HEK293 (cell line): Measurements from ENCODE around the gene ACTR1A.
"Not testable (repeated sequence)": the region's sequence is repeated elsewhere in the genome, so short reads cannot be mapped to it uniquely, and the experiment has no call there.

Experiments used
- CTCF ChIA-PET: fragments of 350-600 bp; formaldehyde crosslinking; extraction: SDS; loops from one replicate; lab custom pipeline; 2021; ENCODE audit warnings: antibody characterized with exemption; lab: Yijun Ruan, JAX
- POLR2A ChIA-PET: fragments of 300-600 bp; formaldehyde crosslinking; extraction: SDS; loops from one replicate; lab custom pipeline; 2020; ENCODE audit warnings: antibody characterized with exemption, inconsistent platforms; lab: Yijun Ruan, JAX
- H3K27ac ChIP-seq: fragments of 200-500 bp; sonication (Bioruptor generic); 2 replicates; pipeline ENCODE4 v1.5.1; 2014; ENCODE audit warnings: low read depth, low read length, control low read depth, inconsistent platforms; ENCODE audit errors: extremely low read depth
- H3K36me3 ChIP-seq, 2 experiments: fragments of 200-500 bp in 1 of 2; sonication (Bioruptor generic) in 1 of 2; 1 replicate in 1 of 2; 2 replicates in 1 of 2; pipeline ENCODE4 v1.5.1; 2014 to 2017; ENCODE audit warnings: inconsistent platforms in 2 of 2, low read length in 2 of 2; ENCODE audit not compliant: control insufficient read depth in 2 of 2, insufficient read depth in 1 of 2
- H3K4me1 ChIP-seq: fragments of 200-500 bp; sonication (Bioruptor generic); 2 replicates; pipeline ENCODE4 v1.5.1; 2014; ENCODE audit warnings: mild to moderate bottlenecking, low read length, inconsistent platforms; ENCODE audit not compliant: control insufficient read depth, insufficient read depth
- H3K4me3 ChIP-seq: 2 replicates; pipeline ENCODE4 v1.5.1; 2011; ENCODE audit warnings: low read depth, mild to moderate bottlenecking, control low read depth, low read length, moderate library complexity
- H3K9me3 ChIP-seq: fragments of 200-500 bp; sonication (Bioruptor generic); 2 replicates; pipeline ENCODE4 v1.5.1; 2014; ENCODE audit warnings: low read depth, low read length, inconsistent platforms; ENCODE audit not compliant: control insufficient read depth, insufficient read depth
- GLI4 ChIP-seq: fragments of 450-650 bp; formaldehyde crosslinking; IDR thresholded peaks from 2 replicates; pipeline ENCODE4 v1.5.1; 2016; ENCODE audit warnings: missing biosample characterization, missing genetic modification characterization
- GLIS1 ChIP-seq: fragments of 450-650 bp; formaldehyde crosslinking; IDR thresholded peaks from 2 replicates; pipeline ENCODE4 v1.5.1; 2016; ENCODE audit warnings: missing biosample characterization, missing genetic modification characterization
- GLIS2 ChIP-seq: fragments of 450-650 bp; formaldehyde crosslinking; IDR thresholded peaks from 2 replicates; pipeline ENCODE4 v1.5.1; 2016; ENCODE audit warnings: missing biosample characterization, missing genetic modification characterization
- OSR2 ChIP-seq: fragments of 450-650 bp; formaldehyde crosslinking; IDR thresholded peaks from 2 replicates; pipeline ENCODE4 v1.5.1; 2016; ENCODE audit warnings: missing biosample characterization, missing genetic modification characterization
- SETDB1 ChIP-seq: IDR thresholded peaks from one replicate; pipeline ENCODE4 v1.6.1; 2017; ENCODE audit warnings: mild to moderate bottlenecking, low read length, moderate library complexity, mixed read lengths; ENCODE audit not compliant: insufficient read length
- WT1 ChIP-seq: fragments of 450-650 bp; formaldehyde crosslinking; IDR thresholded peaks from 2 replicates; pipeline ENCODE4 v1.5.1; 2016; ENCODE audit warnings: missing biosample characterization, missing genetic modification characterization
- ZFHX2 ChIP-seq: fragments of 450-650 bp; formaldehyde crosslinking; conservative IDR thresholded peaks from 2 replicates; pipeline ENCODE4 v1.5.1; 2016; ENCODE audit warnings: missing biosample characterization, missing genetic modification characterization
- ZFP41 ChIP-seq: fragments of 450-650 bp; formaldehyde crosslinking; IDR thresholded peaks from 2 replicates; pipeline ENCODE4 v1.5.1; 2016; ENCODE audit warnings: missing biosample characterization, missing genetic modification characterization, borderline replicate concordance
- ZIC2 ChIP-seq: fragments of 450-650 bp; formaldehyde crosslinking; IDR thresholded peaks from 2 replicates; pipeline ENCODE4 v1.5.1; 2016; ENCODE audit warnings: missing biosample characterization, missing genetic modification characterization
- ZNF112 ChIP-seq: fragments of 450-650 bp; formaldehyde crosslinking; IDR thresholded peaks from 2 replicates; pipeline ENCODE4 v1.5.0; 2017; ENCODE audit warnings: missing biosample characterization, missing genetic modification characterization
- ZNF184 ChIP-seq: fragments of 450-650 bp; IDR thresholded peaks from 2 replicates; pipeline ENCODE4 v1.5.1; 2018; ENCODE audit warnings: missing biosample characterization, mild to moderate bottlenecking, missing genetic modification characterization
- ZNF2 ChIP-seq: fragments of 450-650 bp; formaldehyde crosslinking; IDR thresholded peaks from 2 replicates; pipeline ENCODE4 v1.5.1; 2016; ENCODE audit warnings: missing biosample characterization, missing genetic modification characterization
- ZNF530 ChIP-seq: fragments of 450-650 bp; formaldehyde crosslinking; IDR thresholded peaks from 2 replicates; pipeline ENCODE4 v1.5.1; 2016; ENCODE audit warnings: low read depth, missing biosample characterization, missing genetic modification characterization
- ZNF624 ChIP-seq: fragments of 450-650 bp; formaldehyde crosslinking; IDR thresholded peaks from 2 replicates; pipeline ENCODE4 v1.5.1; 2017; ENCODE audit warnings: missing biosample characterization, missing genetic modification characterization
- ZNF677 ChIP-seq: fragments of 450-650 bp; IDR thresholded peaks from 2 replicates; pipeline ENCODE4 v1.5.0; 2018; ENCODE audit warnings: missing biosample characterization, mild to moderate bottlenecking, missing genetic modification characterization, moderate library complexity
- ZNF792 ChIP-seq: fragments of 450-650 bp; formaldehyde crosslinking; IDR thresholded peaks from 2 replicates; pipeline ENCODE4 v1.5.1; 2016; ENCODE audit warnings: missing biosample characterization, missing genetic modification characterization
- ZSCAN16 ChIP-seq: fragments of 450-650 bp; formaldehyde crosslinking; IDR thresholded peaks from 2 replicates; pipeline ENCODE4 v1.5.1; 2016; ENCODE audit warnings: missing biosample characterization, missing genetic modification characterization
- ZSCAN23 ChIP-seq: fragments of 450-650 bp; formaldehyde crosslinking; IDR thresholded peaks from 2 replicates; pipeline ENCODE4 v1.5.1; 2016; ENCODE audit warnings: missing biosample characterization, missing genetic modification characterization
- TF ChIP-seq, protein P1 (sequence below): fragments of 450-650 bp; formaldehyde crosslinking; IDR thresholded peaks from 2 replicates; pipeline ENCODE4; 2016; ENCODE audit warnings: missing biosample characterization, missing genetic modification characterization
- TF ChIP-seq, protein P2 (sequence below): fragments of 450-650 bp; formaldehyde crosslinking; IDR thresholded peaks from 2 replicates; pipeline ENCODE4 v1.5.1; 2016; ENCODE audit warnings: missing biosample characterization, missing genetic modification characterization

ACTR1A gene

DNA sequence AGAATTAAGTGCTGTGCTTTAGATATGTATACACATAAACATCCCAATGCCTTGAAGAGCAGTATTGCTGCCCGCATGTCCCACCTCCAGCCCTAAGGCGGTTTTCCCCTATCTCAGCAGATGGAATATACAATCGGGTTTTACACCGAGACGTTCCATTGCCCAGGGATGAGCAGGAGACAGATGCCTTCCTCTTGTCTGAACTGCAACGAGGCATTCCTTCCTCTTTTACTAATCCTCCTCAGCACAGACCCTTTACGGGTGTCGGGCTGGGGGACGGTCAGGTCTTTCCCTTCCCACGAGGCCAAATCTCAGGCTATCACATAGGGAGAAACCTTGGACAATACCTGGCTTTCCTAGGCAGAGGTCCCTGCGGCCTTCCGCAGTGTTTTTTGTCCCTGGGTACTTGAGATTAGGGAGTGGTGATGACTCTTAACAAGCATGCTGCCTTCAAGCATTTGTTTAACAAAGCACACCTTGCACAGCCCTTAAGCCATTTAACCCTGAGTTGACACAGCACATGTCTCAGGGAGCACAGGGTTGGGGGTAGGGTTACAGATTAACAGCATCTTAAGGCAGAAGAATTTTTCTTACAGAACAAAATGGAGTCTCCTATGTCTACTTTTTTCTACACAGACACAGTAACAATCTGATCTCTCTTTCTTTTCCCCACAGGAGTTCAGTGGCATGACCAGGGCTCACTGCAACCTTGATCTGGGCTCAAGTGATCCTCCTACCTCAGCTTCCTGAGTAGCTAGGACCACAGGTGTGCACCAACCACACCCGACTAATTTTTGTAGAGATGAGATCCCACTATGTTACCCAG lies 47.6 kb downstream of the ACTR1A start:
- H3K4me1 ChIP-seq, H3K4me3 ChIP-seq, POLR2A ChIA-PET, H3K9me3 ChIP-seq, H3K27ac ChIP-seq, CTCF ChIA-PET: not testable (repeated sequence)
- H3K36me3 ChIP-seq: peaks cover 14 to 36% of the 10 kb centered on the region in 2 experiments; a peak in 2 of 3 replicates
- TF ChIP-seq WT1 (tag by site-specific recombination) (peak; percentile 25; the same call in 1 of the 2 replicates), OSR2 (tag by site-specific recombination) (0 out of 2 replicates have a peak, but pooled peaks have one; percentile 14)

DNA sequence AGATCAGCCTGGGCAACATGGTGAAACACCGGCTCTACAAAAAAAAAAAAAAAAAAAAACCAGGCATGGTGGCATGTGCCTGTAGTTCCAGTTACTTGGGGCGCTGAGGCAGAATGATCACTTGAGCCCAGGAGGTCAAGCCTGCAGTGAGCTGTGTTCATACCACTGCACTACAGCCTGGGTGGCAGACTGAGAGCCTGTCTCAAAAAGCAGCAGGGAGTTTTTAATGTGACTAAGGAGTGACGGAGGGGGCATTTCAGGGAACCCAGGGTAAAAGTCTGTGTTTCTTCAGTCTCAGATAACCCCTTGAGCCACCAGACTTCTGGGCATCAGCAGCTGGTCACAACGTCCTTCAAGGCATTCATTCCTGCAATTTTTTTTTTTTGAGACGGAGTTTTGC lies 49.0 kb downstream of the ACTR1A start:
- TF ChIP-seq, protein P1, sequence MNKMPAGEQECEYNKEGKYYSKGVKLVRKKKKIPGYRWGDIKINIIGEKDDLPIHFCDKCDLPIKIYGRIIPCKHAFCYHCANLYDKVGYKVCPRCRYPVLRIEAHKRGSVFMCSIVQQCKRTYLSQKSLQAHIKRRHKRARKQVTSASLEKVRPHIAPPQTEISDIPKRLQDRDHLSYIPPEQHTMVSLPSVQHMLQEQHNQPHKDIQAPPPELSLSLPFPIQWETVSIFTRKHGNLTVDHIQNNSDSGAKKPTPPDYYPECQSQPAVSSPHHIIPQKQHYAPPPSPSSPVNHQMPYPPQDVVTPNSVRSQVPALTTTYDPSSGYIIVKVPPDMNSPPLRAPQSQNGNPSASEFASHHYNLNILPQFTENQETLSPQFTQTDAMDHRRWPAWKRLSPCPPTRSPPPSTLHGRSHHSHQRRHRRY (tag by site-specific recombination): no peak
- no peak for TF ChIP-seq ZNF530
- peak; percentile 90 for TF ChIP-seq ZIC2 (tag by site-specific recombination)
- no peak for TF ChIP-seq SETDB1
- no peak for TF ChIP-seq ZNF112 (tag by site-specific recombination)
- 0 out of 2 replicates have a peak, but pooled peaks have one; percentile 8 for TF ChIP-seq GLIS2 (tag by site-specific recombination)
- TF ChIP-seq ZSCAN16 (tag by site-specific recombination): no peak
- TF ChIP-seq ZNF184 (tag by site-specific recombination): no peak
- TF ChIP-seq ZNF624 (tag by site-specific recombination): no peak
- peak; percentile 8; the same call in 1 of the 2 replicates for TF ChIP-seq ZSCAN23
- TF ChIP-seq ZFP41 (tag by site-specific recombination): no peak
- TF ChIP-seq GLIS1 (tag by site-specific recombination): peak; percentile 68
- TF ChIP-seq ZNF2: no peak
- TF ChIP-seq ZNF677 (tag by site-specific recombination): no peak
- TF ChIP-seq ZNF792 (tag by site-specific recombination): no peak
- no peak for TF ChIP-seq ZFHX2 (tag by site-specific recombination)
- TF ChIP-seq, protein P2, sequence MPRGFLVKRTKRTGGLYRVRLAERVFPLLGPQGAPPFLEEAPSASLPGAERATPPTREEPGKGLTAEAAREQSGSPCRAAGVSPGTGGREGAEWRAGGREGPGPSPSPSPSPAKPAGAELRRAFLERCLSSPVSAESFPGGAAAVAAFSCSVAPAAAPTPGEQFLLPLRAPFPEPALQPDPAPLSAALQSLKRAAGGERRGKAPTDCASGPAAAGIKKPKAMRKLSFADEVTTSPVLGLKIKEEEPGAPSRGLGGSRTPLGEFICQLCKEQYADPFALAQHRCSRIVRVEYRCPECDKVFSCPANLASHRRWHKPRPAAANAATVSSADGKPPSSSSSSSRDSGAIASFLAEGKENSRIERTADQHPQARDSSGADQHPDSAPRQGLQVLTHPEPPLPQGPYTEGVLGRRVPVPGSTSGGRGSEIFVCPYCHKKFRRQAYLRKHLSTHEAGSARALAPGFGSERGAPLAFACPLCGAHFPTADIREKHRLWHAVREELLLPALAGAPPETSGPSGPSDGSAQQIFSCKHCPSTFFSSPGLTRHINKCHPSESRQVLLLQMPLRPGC (tag by site-specific recombination): 0 out of 2 replicates have a peak, but pooled peaks have one; percentile 22
- no peak for TF ChIP-seq GLI4 (tag by site-specific recombination)
- TF ChIP-seq, all 188 proteins: peak for 5
- Histone ChIP-seq H3K4me1 (peaks cover 5% of the 10 kb centered on the region), H3K27ac (peak overlapping the region; percentile 2; the same call in 1 of the 2 replicates), H3K9me3 (no peaks in the 10 kb centered on the region), H3K4me3 (no peak overlapping the region), H3K36me3 (peaks cover 14 to 36% of the 10 kb centered on the region in 2 experiments; a peak in 2 of 3 replicates)
- ChIA-PET POLR2A (interaction anchor here (0.6 to 5.3 kb wide), 6 partner anchors 7 to 31 kb away, joined by 3 to 60 read pairs (median 6); partner anchors contain the start of gene CUEDC2), CTCF (interaction anchor here (0.8 to 1.0 kb wide), 3 partner anchors 14 to 91 kb away, joined by 3 to 4 read pairs (median 4); no protein-coding TSS in a partner anchor)
